ENCODE data around the gene USP21. TPM values are rescaled to one million over a fixed set of nuclear protein-coding genes. Genes with fewer than 3 reads are reported as not detected.

Gene USP21
- polyA plus RNA-seq, 4 donors: 15.4 to 30.8 (median 17.9) TPM

DNA sequence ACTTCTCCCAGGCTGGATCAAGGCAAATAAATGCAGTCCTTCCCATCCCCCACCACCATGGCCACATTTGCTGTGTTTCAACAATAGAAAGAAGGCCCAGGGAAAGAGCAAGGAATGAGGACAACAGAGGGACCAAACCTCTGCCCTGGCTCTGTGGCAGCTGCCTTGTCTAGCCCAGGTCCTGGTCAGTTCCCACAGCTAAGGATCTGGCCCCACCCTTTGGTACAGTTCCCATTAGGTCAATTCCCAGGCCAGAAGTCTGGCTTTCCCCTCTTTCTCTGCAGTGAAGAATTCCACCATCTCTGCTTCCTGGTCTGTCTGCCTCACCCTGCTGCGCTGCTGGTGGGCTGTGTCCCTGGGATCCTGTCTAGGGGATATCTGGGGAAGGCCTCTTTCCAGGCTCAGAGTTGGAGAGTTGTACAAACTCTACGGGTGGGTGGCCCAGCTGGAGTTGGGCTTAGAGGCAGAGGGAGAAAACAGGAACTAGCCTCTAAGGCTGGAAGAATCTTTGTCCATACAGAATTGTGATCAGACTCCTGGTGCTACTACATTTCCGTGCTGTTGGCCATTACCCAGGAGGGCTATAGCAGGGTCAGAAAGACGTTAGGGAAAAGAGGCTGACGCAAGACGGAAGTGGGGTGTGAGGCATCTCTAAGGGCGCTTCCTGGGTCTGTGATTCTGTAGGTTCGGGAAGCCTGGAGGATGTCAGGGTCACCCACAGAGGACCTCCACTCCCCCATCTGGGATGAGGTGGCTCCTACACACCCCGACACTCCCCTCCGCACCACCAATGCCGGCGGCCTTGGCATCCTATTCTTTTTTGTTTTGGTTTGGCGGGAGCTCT is 41.9 kb downstream of the USP21 start:
- Histone ChIP-seq H3K27me3 (ENCODE audit: control insufficient read depth in 3 of 3, insufficient read depth in 3 of 3, low read length in 3 of 3) (no peaks in the 10 kb centered on the region), H3K4me3 (ENCODE audit: low read depth in 1 of 3, low read length in 3 of 3) (peak overlapping the region in 2 of 3 donors; percentile 46 to 68), H3K36me3 (ENCODE audit: control insufficient read depth in 3 of 3, insufficient read depth in 2 of 3, low read depth in 1 of 3, low read length in 3 of 3) (peaks cover 0 to 9% (median 0%) of the 10 kb centered on the region in 3 donors), H3K27ac (ENCODE audit: low read depth in 1 of 3, low read length in 2 of 3) (peak overlapping the region; percentile 87 to 98 (median 94)), H3K4me1 (ENCODE audit: control insufficient read depth in 3 of 3, insufficient read depth in 2 of 3, low read depth in 1 of 3, low read length in 2 of 3) (peaks cover 0 to 42% (median 9%) of the 10 kb centered on the region in 3 donors), H3K9me3 (ENCODE audit: control insufficient read depth in 2 of 2, insufficient read depth in 1 of 2, low read depth in 1 of 2, low read length in 1 of 2) (no peaks in the 10 kb centered on the region)
- FAIRE-seq (no peak), DNase-seq (peak in 1 of 2 donors; percentile 23)
- WGBS, 3 donors: 61 to 83% (median 82%) methylated on average over 13 of the region's 13 CpGs

DNA sequence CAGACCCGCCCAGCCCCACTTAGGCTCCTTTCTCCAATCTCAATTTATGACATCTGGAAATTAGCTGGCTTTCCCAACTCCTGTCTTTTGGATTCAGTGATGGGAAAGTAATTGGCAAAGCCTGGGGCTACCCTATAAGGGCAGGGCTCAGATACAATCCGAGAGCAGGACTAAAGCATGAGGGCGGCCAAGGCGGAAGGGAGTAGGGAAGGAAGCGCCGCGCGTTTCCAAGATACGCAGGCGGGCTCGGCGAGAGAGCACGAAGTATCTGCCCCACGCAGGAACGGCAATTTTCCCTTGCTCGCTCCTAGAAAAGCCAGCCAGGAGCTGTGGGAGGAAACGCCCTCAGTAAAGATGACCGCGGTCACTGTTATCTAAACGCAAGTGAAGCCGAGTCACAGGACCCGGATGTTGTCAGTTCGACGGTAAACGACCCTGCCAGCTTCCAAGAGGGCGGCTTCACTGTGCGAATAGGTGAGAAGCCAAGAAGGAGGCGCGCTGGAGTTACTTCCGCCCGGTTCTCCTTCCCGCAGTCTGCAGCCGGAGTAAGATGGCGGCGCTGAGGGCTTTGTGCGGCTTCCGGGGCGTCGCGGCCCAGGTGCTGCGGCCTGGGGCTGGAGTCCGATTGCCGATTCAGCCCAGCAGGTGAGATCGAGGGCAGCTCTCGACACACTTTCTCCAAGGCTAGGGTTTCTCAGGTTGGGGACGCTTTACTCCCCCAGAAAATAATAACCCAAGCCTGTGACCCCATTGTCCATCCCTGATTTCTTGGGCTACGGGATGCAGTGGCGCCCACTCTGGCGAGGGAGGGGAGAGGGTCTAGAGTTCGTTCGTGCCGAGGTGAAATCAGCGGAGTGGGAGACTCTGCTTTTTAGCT is 42.8 kb downstream of the USP21 start, which contains the start of gene NDUFS2:
TSS of gene NDUFS2 (plus strand) at position 532 of the 877 bp plus-strand sequence. CDS start at position 551, 19 bp downstream.
- peak within 1 kb of the TSS; percentile 87 to 98 (median 94) for H3K27ac ChIP-seq (ENCODE audit: low read depth in 1 of 3, low read length in 2 of 3)
- no peaks in the 10 kb centered on the region for H3K9me3 ChIP-seq (ENCODE audit: control insufficient read depth in 2 of 2, insufficient read depth in 1 of 2, low read depth in 1 of 2, low read length in 1 of 2)
- H3K27me3 ChIP-seq (ENCODE audit: control insufficient read depth in 3 of 3, insufficient read depth in 3 of 3, low read length in 3 of 3): no peaks in the 10 kb centered on the region
- H3K36me3 ChIP-seq (ENCODE audit: control insufficient read depth in 3 of 3, insufficient read depth in 2 of 3, low read depth in 1 of 3, low read length in 3 of 3): peaks cover 0 to 16% (median 3%) of the 10 kb centered on the region in 3 donors
- whole genome bisulfite sequencing, 3 donors: 2 to 3% (median 2%) methylated on average over 50 to 53 of the region's 53 CpGs
- peaks cover 0 to 42% (median 9%) of the 10 kb centered on the region in 3 donors for H3K4me1 ChIP-seq (ENCODE audit: control insufficient read depth in 3 of 3, insufficient read depth in 2 of 3, low read depth in 1 of 3, low read length in 2 of 3)
- FAIRE-seq: no peak
- DNase-seq: peak; percentile 99
- peak within 1 kb of the TSS; percentile 68 to 79 (median 77) for H3K4me3 ChIP-seq (ENCODE audit: low read depth in 1 of 3, low read length in 3 of 3)

DNA sequence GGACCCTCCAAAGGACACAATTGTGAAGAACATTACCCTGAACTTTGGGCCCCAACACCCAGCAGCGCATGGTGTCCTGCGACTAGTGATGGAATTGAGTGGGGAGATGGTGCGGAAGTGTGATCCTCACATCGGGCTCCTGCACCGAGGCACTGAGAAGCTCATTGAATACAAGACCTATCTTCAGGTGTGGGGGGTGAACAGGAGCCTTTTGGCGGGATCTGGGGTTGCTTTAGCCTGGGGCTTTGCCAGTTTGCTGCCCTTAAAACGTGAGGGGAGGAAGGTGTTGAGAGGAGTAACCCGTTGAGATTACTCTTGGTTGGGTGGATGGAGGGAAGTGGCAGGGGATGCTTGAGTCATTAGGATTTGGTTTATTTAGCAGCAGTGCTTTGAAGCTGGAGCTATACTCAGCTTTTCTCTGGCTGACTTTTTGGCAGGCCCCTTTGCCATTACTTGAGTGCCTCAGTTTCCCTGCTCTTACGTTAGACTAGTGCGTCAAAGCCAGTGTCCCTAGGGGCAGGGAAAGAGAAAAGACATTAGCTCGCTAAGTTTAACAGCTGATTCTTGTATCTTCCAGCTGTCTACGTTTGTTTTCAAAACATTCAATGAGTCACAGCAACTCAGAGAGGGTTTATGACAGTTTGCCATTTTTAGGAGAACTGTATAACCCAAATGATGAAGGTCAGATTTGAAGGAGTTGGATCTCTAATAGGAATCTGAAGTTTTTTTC is 47.3 kb downstream of the USP21 start:
- Histone ChIP-seq H3K4me3 (ENCODE audit: low read depth in 1 of 3, low read length in 3 of 3) (no peak overlapping the region), H3K27ac (ENCODE audit: low read depth in 1 of 3, low read length in 2 of 3) (peak overlapping the region in 1 of 3 donors; percentile 76), H3K27me3 (ENCODE audit: control insufficient read depth in 3 of 3, insufficient read depth in 3 of 3, low read length in 3 of 3) (no peaks in the 10 kb centered on the region), H3K36me3 (ENCODE audit: control insufficient read depth in 3 of 3, insufficient read depth in 2 of 3, low read depth in 1 of 3, low read length in 3 of 3) (peaks cover 5 to 55% (median 10%) of the 10 kb centered on the region in 3 donors), H3K9me3 (ENCODE audit: control insufficient read depth in 2 of 2, insufficient read depth in 1 of 2, low read depth in 1 of 2, low read length in 1 of 2) (no peaks in the 10 kb centered on the region), H3K4me1 (ENCODE audit: control insufficient read depth in 3 of 3, insufficient read depth in 2 of 3, low read depth in 1 of 3, low read length in 2 of 3) (peaks cover 0 to 19% (median 7%) of the 10 kb centered on the region in 3 donors)
- no peak for FAIRE-seq
- no peak for DNase-seq
- 82 to 83% (median 82%) methylated on average over 12 of the region's 12 CpGs for WGBS, 3 donors

DNA sequence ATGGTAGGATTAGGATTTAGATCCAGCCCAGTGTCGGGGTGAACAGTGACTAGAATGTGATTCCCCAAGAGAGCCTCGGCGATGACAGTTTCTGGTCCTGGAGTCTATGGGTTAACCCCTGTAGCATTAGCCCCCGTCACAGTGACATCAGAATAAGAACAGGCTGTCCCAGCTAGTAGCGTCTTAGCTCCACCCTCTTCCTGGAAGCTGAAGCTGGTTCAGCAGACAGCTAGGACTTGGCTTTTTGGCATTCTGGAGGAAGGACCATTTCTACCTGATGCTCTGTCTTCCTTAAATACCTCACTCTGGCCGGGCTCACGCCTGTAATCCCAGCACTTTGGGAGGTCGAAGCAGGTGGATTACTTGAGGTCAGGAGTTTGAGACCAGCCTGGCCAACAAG is 47.9 kb downstream of the USP21 start:
- 64 to 83% (median 71%) methylated on average over 8 of the region's 8 CpGs for WGBS, 3 donors
- no peak overlapping the region for H3K4me3 ChIP-seq (ENCODE audit: low read depth in 1 of 3, low read length in 3 of 3)
- no peaks in the 10 kb centered on the region for H3K9me3 ChIP-seq (ENCODE audit: control insufficient read depth in 2 of 2, insufficient read depth in 1 of 2, low read depth in 1 of 2, low read length in 1 of 2)
- FAIRE-seq (no peak), DNase-seq (no peak)
- H3K4me1 ChIP-seq (ENCODE audit: control insufficient read depth in 3 of 3, insufficient read depth in 2 of 3, low read depth in 1 of 3, low read length in 2 of 3): peaks cover 0 to 16% (median 6%) of the 10 kb centered on the region in 3 donors
- H3K36me3 ChIP-seq (ENCODE audit: control insufficient read depth in 3 of 3, insufficient read depth in 2 of 3, low read depth in 1 of 3, low read length in 3 of 3): peaks cover 9 to 60% (median 12%) of the 10 kb centered on the region in 3 donors
- H3K27me3 ChIP-seq (ENCODE audit: control insufficient read depth in 3 of 3, insufficient read depth in 3 of 3, low read length in 3 of 3): no peaks in the 10 kb centered on the region
- peak overlapping the region in 1 of 3 donors; percentile 76 for H3K27ac ChIP-seq (ENCODE audit: low read depth in 1 of 3, low read length in 2 of 3)

DNA sequence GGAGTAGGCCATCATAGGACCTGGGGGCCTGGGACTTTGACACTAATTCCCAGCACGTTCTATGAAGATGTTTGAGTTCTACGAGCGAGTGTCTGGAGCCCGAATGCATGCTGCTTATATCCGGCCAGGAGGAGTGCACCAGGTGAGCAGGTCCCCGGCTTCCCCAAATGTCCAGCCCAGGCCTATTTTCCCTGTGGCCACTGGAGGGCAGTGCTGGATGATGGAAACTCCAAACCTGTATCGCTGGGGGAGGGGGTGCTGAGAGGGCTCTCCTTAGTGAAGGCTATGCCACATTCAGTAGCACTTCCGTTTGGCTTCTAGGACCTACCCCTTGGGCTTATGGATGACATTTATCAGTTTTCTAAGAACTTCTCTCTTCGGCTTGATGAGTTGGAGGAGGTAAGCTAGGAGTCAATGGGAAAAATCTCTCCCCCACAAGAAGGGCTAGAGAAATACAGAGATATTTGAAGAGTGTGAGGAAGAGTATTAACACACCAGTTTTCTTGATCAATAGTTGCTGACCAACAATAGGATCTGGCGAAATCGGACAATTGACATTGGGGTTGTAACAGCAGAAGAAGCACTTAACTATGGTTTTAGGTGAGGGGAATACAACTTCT is 50.6 kb downstream of the USP21 start:
- Histone ChIP-seq H3K27ac (ENCODE audit: low read depth in 1 of 3, low read length in 2 of 3) (no peak overlapping the region), H3K4me1 (ENCODE audit: control insufficient read depth in 3 of 3, insufficient read depth in 2 of 3, low read depth in 1 of 3, low read length in 2 of 3) (peaks cover 0 to 7% (median 0%) of the 10 kb centered on the region in 3 donors), H3K27me3 (ENCODE audit: control insufficient read depth in 3 of 3, insufficient read depth in 3 of 3, low read length in 3 of 3) (no peaks in the 10 kb centered on the region), H3K9me3 (ENCODE audit: control insufficient read depth in 2 of 2, insufficient read depth in 1 of 2, low read depth in 1 of 2, low read length in 1 of 2) (no peaks in the 10 kb centered on the region), H3K4me3 (ENCODE audit: low read depth in 1 of 3, low read length in 3 of 3) (no peak overlapping the region), H3K36me3 (ENCODE audit: control insufficient read depth in 3 of 3, insufficient read depth in 2 of 3, low read depth in 1 of 3, low read length in 3 of 3) (peaks cover 18 to 81% (median 26%) of the 10 kb centered on the region in 3 donors)
- FAIRE-seq: no peak
- WGBS, 3 donors: 41 to 42% (median 41%) methylated on average over 11 of the region's 11 CpGs
- peak; percentile 80 to 85 for DNase-seq

DNA sequence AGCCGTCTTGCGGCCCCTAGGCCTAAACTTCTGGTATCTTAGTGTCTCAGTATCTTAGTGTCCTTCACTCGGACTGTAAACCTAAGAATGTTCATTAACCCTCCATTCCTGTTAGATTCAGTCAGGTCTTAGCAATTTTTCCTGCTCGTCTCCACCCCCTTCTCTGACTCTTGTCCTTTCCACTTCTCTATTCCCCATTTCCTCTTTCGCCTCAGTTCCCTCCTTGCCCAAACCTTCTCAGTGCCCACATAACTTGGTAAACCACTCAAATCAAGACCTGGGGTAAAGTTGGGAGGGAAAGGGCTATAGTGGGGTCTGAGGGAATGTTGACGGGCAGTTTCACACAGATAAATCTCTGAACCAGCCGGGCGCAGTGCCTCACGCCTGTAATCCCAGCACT is 55.1 kb downstream of the USP21 start:
- H3K27me3 ChIP-seq (ENCODE audit: control insufficient read depth in 3 of 3, insufficient read depth in 3 of 3, low read length in 3 of 3): no peaks in the 10 kb centered on the region
- H3K4me1 ChIP-seq (ENCODE audit: control insufficient read depth in 3 of 3, insufficient read depth in 2 of 3, low read depth in 1 of 3, low read length in 2 of 3): peaks cover 3 to 39% (median 6%) of the 10 kb centered on the region in 3 donors
- H3K27ac ChIP-seq (ENCODE audit: low read depth in 1 of 3, low read length in 2 of 3): peak overlapping the region in 1 of 3 donors; percentile 10
- no peak for DNase-seq
- H3K36me3 ChIP-seq (ENCODE audit: control insufficient read depth in 3 of 3, insufficient read depth in 2 of 3, low read depth in 1 of 3, low read length in 3 of 3): peaks cover 18 to 59% (median 23%) of the 10 kb centered on the region in 3 donors
- H3K4me3 ChIP-seq (ENCODE audit: low read depth in 1 of 3, low read length in 3 of 3): no peak overlapping the region
- 88 to 97% (median 94%) methylated on average over 9 of the region's 9 CpGs for WGBS, 3 donors
- H3K9me3 ChIP-seq (ENCODE audit: control insufficient read depth in 2 of 2, insufficient read depth in 1 of 2, low read depth in 1 of 2, low read length in 1 of 2): no peaks in the 10 kb centered on the region
- FAIRE-seq: no peak

DNA sequence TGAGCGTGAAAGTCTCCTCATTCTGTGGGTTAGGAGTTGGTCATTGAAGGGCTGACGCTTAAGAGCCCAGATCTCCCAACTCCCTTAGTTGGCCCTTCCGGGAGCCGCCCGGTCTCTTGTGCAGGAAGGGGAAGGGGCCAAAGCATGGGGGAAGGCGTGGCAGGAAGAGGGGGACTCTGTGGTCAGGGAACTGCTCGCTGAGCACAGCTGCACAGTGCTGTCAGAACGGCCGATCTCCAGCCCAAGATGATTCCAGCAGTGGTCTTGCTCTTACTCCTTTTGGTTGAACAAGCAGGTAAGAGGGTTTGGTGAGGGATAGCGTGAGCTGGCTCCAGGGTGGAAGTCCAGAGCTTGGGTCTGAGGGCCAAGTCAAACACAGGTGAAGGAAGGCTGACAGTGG is 55.8 kb downstream of the USP21 start, which contains the start of gene FCER1G:
TSS of gene FCER1G (plus strand) at position 220 of the 400 bp plus-strand sequence. CDS start at position 247, 27 bp downstream.
- FAIRE-seq (no peak), DNase-seq (no peak)
- WGBS, 3 donors: 62 to 82% (median 81%) methylated on average over 10 of the region's 10 CpGs
- peaks cover 18 to 53% (median 23%) of the 10 kb centered on the region in 3 donors for H3K36me3 ChIP-seq (ENCODE audit: control insufficient read depth in 3 of 3, insufficient read depth in 2 of 3, low read depth in 1 of 3, low read length in 3 of 3)
- no peaks in the 10 kb centered on the region for H3K9me3 ChIP-seq (ENCODE audit: control insufficient read depth in 2 of 2, insufficient read depth in 1 of 2, low read depth in 1 of 2, low read length in 1 of 2)
- H3K4me1 ChIP-seq (ENCODE audit: control insufficient read depth in 3 of 3, insufficient read depth in 2 of 3, low read depth in 1 of 3, low read length in 2 of 3): peaks cover 3 to 40% (median 6%) of the 10 kb centered on the region in 3 donors
- H3K27ac ChIP-seq (ENCODE audit: low read depth in 1 of 3, low read length in 2 of 3): peak within 1 kb of the TSS in 1 of 3 donors; percentile 71
- no peaks in the 10 kb centered on the region for H3K27me3 ChIP-seq (ENCODE audit: control insufficient read depth in 3 of 3, insufficient read depth in 3 of 3, low read length in 3 of 3)
- no peak within 1 kb of the TSS for H3K4me3 ChIP-seq (ENCODE audit: low read depth in 1 of 3, low read length in 3 of 3)
